Measurements from ENCODE around the gene FIP1L1.
A peak's percentile ranks its signal among the peaks of the same experiment; 100 is the strongest.
"Not testable (repeated sequence)": the region's sequence is repeated elsewhere in the genome, so short reads cannot be mapped to it uniquely, and the experiment has no call there.

The FIP1L1 gene

DNA sequence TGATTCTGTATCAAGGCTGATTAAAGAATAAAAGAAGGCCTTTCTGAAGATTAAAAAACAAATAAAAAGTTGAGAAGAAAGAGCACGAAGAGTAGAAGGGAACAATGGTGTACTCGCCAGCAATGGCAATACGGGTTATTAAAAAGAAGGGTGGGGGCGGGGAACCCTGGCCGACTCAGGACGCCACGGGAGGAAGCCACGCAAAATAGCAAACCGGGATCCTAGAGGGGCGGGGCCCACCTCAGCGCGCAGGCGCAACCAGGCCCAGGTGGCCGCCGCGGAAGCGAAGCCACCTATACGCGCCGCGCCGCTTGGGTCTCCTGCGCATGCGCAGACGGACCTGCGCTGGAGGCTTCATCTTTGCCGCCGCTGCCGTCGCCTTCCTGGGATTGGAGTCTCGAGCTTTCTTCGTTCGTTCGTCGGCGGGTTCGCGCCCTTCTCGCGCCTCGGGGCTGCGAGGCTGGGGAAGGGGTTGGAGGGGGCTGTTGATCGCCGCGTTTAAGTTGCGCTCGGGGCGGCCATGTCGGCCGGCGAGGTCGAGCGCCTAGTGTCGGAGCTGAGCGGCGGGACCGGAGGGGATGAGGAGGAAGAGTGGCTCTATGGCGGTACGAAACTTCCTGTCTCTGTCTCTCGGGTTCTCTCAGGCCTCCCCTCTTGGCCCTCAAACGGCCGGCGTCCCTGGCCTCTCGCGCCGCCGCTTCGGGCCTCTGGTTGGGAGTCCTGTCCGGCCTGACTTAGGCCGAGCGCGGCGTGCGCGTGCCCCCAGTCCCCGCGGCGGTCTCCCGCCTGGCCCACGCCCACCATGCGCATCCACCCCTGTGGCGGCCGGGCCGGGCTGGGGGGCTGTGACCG, at the start of gene FIP1L1:
Gene FIP1L1, plus strand, starts transcription at position 323 of the 852 bp plus-strand sequence. Its CDS starts 198 bp downstream, at position 521.
- DNase-seq = peak; percentile 57

DNA sequence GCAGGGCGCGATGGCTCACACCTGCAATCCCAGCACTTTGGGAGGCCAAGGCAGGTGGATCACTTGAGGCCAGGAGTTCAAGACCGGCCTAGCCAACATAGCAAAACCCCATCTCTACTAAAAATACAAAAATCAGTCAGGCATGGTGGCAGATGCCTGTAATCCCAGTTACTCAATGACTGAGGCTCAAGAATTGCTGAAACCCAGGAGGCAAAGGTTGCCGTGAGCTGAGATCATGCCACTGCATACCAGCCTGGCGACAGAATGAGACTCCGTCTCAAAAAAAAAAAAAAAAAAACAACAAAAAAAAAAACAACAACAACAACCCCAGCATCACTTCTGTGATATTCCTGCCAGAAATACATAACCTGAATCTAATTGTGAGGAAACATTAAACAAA, 42.5 kb upstream of the FIP1L1 start:
- not testable (repeated sequence) for DNase-seq

DNA sequence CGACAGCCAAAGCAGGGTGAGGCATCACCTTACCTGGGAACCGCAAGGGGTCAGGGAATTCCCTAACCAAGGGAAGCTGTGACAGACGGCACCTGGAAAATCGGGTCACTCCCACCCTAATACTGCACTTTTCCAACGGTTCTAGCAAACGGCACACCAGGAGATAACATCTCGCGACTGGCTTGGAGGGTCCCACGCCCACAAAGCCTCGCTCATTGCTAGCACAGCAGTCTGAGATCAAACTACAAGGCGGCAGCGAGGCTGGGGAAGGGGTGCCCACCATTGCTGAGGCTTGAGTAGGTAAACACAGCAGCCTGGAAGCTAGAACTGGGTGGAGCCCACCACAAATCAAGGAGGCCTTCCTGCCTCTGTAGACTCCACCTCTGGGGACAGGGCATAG, 37.3 kb upstream of the FIP1L1 start:
- DNase-seq = not testable (repeated sequence)

GRCh38 chr4:53346392-53346791, 31.0 kb upstream of the FIP1L1 start:
- not testable (repeated sequence) for DNase-seq

DNA sequence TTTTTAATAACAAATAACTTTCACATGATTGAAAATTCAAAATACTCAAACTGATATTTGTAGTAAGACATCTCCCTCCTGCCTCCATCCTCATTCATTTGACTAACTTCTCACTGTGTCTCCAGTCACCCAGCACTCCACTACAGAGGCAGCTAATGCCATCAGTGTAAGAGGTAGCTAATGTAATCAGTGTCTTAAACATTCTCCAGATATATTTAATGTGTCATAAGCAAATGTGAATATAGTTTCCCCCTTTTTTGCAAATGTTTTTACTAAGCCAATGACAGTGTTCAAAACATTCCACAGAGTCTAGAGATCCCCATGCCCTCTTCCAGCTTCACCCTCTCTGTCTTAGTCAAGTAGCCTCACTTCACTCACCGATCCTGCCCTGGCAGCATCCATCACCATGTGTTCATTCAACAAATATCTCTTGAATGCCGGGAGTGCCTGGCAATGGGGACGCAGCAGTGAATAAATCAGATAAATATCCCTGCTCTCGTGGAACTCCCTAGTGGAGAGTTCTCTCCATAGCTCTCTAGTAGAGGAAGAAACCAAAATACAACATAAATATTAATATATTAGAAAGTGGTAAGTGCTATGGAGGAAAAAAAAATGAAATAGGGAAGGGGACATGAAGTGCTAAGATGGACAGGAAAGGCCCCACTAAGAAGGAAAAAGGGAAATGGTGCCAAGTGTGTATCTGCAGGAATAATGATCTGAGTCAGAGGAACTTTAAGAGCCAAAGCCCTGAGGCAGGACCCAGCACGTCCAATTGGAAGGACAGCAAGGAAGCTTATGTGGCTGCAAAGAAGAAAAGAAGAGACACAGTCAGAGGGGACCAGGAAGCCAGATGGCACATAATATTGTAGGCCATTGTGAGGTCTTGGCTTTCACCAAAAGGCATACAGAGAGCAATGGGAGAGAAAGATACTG, 30.3 kb upstream of the FIP1L1 start:
- DNase-seq = no peak

DNA sequence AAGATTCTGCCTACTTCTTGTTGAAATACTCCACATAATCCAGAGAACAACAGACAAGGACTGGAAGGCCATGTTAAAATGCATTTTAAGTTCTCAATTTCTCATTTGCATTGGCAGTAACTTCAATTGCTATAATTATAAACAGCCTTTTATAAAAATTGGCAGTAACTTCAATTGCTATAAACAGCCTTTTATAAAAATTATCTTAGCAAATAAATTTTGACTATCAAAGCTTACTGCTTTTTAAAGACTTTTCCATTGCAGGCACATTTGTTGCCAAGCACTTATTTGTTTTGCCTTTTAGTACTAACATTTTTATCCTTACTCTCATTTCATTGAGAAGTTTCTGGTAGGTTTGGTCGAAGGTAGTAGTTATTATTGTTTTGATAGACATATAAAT, 29.4 kb upstream of the FIP1L1 start:
- no peak for DNase-seq

DNA sequence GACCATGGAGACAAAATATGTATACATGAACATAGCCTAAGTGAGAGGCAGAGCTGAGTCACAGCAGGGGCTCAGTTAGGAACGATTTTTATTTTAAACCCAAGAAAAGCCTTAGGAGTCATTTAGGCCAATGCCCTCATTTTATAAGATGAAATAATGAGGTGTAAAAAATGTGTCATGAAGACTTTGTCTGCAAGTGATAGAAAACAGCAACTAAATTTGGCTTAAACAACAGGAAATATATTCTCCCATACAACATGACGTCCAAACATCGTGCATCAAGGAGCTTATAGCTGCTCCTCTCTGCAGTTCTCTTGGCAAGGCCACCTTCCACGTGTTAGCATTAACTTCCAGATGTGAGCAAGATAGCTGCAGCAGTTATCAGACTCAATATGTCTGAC, 28.4 kb upstream of the FIP1L1 start:
- no peak for DNase-seq

- DNase-seq = no peak
These were observed 23.3 kb upstream of the FIP1L1 start for GRCh38 chr4:53354012-53354722.

GRCh38 chr4:53355930-53356521, 21.4 kb upstream of the FIP1L1 start:
- DNase-seq = no peak

DNA sequence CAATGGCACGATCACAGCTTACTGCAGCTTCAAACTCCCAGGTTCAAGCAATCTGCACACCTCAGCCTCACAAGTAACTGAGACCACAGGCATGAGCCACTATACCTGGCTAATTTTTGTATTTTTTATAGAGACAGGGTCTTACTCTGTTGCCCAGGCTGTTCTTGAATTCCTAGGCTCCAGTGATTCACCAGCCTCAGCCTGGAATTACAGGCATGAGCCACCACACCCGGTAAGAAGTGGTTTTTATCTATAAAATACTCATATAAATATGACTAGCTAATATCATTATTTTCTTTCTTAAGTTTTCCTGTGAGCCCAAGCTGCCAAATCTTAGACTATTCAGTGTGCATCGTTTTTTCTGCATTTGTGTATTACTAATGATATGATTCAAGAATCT, 16.0 kb upstream of the FIP1L1 start:
- no peak for DNase-seq

- no peak for DNase-seq
These were observed 15.3 kb upstream of the FIP1L1 start for GRCh38 chr4:53362093-53362492.

- DNase-seq = no peak
These were observed 12.8 kb upstream of the FIP1L1 start for GRCh38 chr4:53364624-53365023.

- no peak for DNase-seq
These were observed 12.3 kb upstream of the FIP1L1 start for GRCh38 chr4:53365121-53365485.

GRCh38 chr4:53365486-53366300, 11.7 kb upstream of the FIP1L1 start, which contains the start of gene SCFD2:
Gene SCFD2, minus strand, starts transcription at chr4:53366061.
- peak; percentile 55 for DNase-seq

DNA sequence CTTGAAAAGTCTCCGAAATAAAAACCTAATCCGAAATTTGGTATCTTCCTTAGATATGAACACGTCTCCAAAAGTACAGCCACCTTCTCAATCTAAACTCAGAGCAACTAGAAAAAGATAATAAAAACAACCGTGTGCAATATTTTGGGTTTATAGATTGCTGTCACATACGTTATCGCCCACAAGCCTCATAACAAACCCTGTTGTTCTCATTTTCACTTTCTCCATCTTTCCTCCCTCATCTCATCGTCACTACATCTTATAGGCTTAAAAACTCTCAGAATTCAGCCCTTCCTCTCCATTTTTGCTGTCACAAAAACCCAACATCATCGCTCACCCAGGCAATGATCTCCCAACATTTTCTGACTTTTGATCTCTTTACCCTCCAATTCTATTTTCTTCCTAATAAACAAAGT, 11.1 kb upstream of the FIP1L1 start:
- no peak for DNase-seq

DNA sequence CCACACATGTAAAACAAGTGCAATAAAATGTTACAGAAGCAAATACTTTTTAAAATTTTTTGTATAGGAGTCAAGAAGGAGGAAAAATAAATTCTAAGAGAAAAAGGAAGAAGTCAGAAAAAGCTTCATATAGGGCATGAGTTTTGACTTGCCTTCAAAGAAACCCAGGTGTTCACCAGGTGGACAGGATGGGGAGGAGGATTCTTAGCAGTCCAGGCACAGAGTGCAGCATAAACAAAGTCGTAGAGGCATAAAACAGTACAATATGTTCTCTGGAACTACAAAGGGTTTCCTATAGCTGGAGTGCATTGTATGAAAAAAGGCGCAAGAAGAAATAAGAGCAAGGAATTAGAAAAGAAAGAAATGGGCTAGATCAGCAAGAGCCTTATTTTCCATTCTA, 9.7 kb upstream of the FIP1L1 start:
- DNase-seq = no peak

GRCh38 chr4:53371049-53371448, 6.4 kb upstream of the FIP1L1 start:
- DNase-seq = no peak

- DNase-seq = no peak
These were observed 5.5 kb upstream of the FIP1L1 start for GRCh38 chr4:53371843-53372521.

DNA sequence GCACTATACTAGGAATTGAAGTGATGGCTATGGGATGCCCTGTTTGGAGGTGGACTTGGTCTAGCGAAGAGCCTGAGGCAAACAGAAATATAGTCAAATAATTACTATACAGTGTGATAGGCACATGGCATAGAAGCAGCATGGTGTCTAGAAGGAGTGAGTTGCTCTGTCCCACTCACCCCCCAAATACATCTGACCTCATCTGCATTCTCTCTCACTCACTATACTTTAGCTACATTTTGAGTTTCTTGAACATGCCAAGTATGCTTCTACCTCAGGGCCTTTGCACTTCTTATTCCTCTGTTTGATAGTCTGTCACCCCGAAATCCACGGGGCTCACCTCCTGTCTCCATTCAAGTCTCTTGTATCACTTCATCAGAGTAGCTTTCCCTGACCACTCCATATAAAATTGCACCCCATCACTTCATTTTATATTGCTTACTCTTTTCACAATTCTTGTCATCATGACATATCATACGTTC, 2.6 kb upstream of the FIP1L1 start:
- no peak for DNase-seq

GRCh38 chr4:53376900-53377299, 541 bp upstream of the FIP1L1 start:
- no peak for DNase-seq

DNA sequence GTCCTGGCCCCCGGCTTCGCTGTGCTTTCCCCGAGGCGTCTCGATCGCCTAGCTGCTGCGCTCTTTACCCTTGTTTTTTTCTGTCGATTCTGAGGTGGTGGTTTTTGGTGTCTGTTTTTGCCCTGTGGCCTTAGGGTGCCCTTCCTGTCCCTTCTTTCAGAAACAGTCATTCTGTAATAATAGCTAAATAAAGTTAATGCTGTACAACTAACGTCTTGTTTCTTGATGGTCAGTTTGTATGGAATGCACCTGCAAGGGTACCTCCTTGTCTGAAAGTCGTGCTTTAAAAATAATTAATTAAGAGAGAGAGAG, 686 bp downstream of the FIP1L1 start:
- DNase-seq = no peak

Measured in NK-92 treated with Interleukin-12 subunit alpha and Interleukin-12 subunit beta, amount 100 ng/mL, for 24 hours (cell line).